HEK293 (cell line): ENCODE measurements around the gene HABP4.

Experiments
- ZNF121 ChIP-seq: fragments of 450-650 bp; formaldehyde crosslinking; IDR thresholded peaks from 2 replicates; pipeline ENCODE4 v1.5.1; 2016; ENCODE audit warnings: missing biosample characterization, missing genetic modification characterization
- ZNF175 ChIP-seq: fragments of 450-650 bp; formaldehyde crosslinking; IDR thresholded peaks from 2 replicates; pipeline ENCODE4 v1.5.1; 2016; ENCODE audit warnings: missing biosample characterization, missing genetic modification characterization
- ZNF558 ChIP-seq: fragments of 450-650 bp; formaldehyde crosslinking; IDR thresholded peaks from 2 replicates; pipeline ENCODE4 v1.5.1; 2016; ENCODE audit warnings: missing biosample characterization, missing genetic modification characterization
- ZNF596 ChIP-seq: fragments of 450-650 bp; IDR thresholded peaks from 2 replicates; pipeline ENCODE4 v1.5.0; 2018; ENCODE audit warnings: missing biosample characterization, mild to moderate bottlenecking, missing genetic modification characterization, moderate library complexity
- ZNF677 ChIP-seq: fragments of 450-650 bp; IDR thresholded peaks from 2 replicates; pipeline ENCODE4 v1.5.0; 2018; ENCODE audit warnings: missing biosample characterization, mild to moderate bottlenecking, missing genetic modification characterization, moderate library complexity
- TF ChIP-seq, protein P1 (sequence below): fragments of 450-650 bp; formaldehyde crosslinking; IDR thresholded peaks from 2 replicates; pipeline ENCODE4 v1.5.1; 2016; ENCODE audit warnings: missing biosample characterization, missing genetic modification characterization

DNA sequence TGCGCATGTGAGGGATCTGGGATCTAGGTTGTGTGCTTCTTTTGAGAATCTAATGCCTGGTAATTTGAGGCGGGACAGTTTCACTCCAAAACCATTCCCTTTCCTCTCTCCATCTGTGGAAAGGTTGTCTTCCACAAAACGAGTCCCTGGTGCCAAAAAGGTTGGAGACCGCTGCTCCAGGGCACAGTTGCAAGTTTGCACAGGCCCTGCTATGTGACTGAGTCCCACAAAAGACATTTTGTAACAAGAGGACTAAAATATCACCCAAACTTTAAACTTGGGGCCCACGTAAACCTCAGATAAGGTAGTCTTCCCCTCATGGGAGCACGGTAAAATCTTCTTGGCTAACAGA lies 26.0 kb upstream of the HABP4 start:
- TF ChIP-seq ZNF175 (tag by site-specific recombination) (no peak), ZNF677 (no peak), ZNF121 (tag by site-specific recombination) (no peak), ZNF558 (tag by site-specific recombination) (no peak), ZNF596 (no peak)
- TF ChIP-seq, protein P1, sequence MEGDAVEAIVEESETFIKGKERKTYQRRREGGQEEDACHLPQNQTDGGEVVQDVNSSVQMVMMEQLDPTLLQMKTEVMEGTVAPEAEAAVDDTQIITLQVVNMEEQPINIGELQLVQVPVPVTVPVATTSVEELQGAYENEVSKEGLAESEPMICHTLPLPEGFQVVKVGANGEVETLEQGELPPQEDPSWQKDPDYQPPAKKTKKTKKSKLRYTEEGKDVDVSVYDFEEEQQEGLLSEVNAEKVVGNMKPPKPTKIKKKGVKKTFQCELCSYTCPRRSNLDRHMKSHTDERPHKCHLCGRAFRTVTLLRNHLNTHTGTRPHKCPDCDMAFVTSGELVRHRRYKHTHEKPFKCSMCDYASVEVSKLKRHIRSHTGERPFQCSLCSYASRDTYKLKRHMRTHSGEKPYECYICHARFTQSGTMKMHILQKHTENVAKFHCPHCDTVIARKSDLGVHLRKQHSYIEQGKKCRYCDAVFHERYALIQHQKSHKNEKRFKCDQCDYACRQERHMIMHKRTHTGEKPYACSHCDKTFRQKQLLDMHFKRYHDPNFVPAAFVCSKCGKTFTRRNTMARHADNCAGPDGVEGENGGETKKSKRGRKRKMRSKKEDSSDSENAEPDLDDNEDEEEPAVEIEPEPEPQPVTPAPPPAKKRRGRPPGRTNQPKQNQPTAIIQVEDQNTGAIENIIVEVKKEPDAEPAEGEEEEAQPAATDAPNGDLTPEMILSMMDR (tag by site-specific recombination): no peak
